OCI-LY1 (cell line): ENCODE results near the gene SLC5A9.

Experiments used
- CTCF ChIP-seq: fragments of 200-600 bp; sonication (generic), shearing (Covaris generic); IDR thresholded peaks from 2 replicates; pipeline ENCODE4 v1.5.1; 2017; ENCODE audit warnings: mild to moderate bottlenecking, antibody characterized with exemption, low read length, moderate library complexity, mixed read lengths
- EZH2 ChIP-seq: fragments of 200-600 bp; sonication (generic), shearing (Covaris generic); IDR thresholded peaks from 2 replicates; pipeline ENCODE4 v1.8.0; 2017; ENCODE audit warnings: borderline replicate concordance, mixed run types, mild to moderate bottlenecking, antibody characterized with exemption, low read length, moderate library complexity, mixed read lengths

GRCh38 chr1:48245106-48245505 lies 22.6 kb downstream of the SLC5A9 start:
- TF ChIP-seq CTCF (no peak), EZH2 (no peak)
